B cell (primary cell): ENCODE results near the gene APOL5. TPM values are rescaled to one million over a fixed set of nuclear protein-coding genes. Genes with fewer than 3 reads are reported as not detected.

Experiments
- ATAC-seq: fragments of 200-7000 bp; cut with Tn5 transposase; one replicate; pipeline ENCODE4 v1.10.0; 2021; ENCODE audit warnings: low read depth, mild to moderate bottlenecking, moderate number of reproducible peaks, moderate library complexity
- CTCF ChIA-PET: fragments of 350-600 bp; sonication (Branson Sonifier 250); formaldehyde crosslinking; loops from one replicate; lab custom pipeline; 2021; ENCODE audit warnings: antibody characterized with exemption, inconsistent platforms; lab: Charles Lee
- POLR2A ChIA-PET: fragments of 350-600 bp; sonication (Branson Sonifier 250); formaldehyde crosslinking; loops from one replicate; lab custom pipeline; 2021; ENCODE audit warnings: antibody characterized with exemption; lab: Charles Lee
- DNase-seq: peaks from one replicate; pipeline ENCODE4 v3.0.0; 2013
- H2AFZ ChIP-seq: 2 replicates; pipeline ENCODE4 v1.6.1; 2012; ENCODE audit warnings: mild to moderate bottlenecking, low read depth, low read length; ENCODE audit not compliant: insufficient read depth, poor library complexity, severe bottlenecking
- H3K27ac ChIP-seq, 2 donors: 1 replicate in 1 of 2; 2 replicates in 1 of 2; pipeline ENCODE4 v1.5.1; 2012 to 2013; ENCODE audit warnings: low read length in 2 of 2, mild to moderate bottlenecking in 2 of 2, moderate library complexity in 1 of 2
- H3K27me3 ChIP-seq, 4 experiments: fragments of 200-600 bp in 1 of 4; sonication (generic) in 1 of 4; replicated peaks in 1 of 4; 1 replicate in 2 of 4; 2 replicates in 2 of 4; pipeline versions ENCODE4 v1.6.1 to v1.7.0; 2013 to 2016; ENCODE audit warnings: low read length in 3 of 4, mild to moderate bottlenecking in 2 of 4, mixed read lengths in 1 of 4, moderate library complexity in 1 of 4; ENCODE audit not compliant: insufficient read depth in 4 of 4, control insufficient read depth in 3 of 4; ENCODE audit errors: control extremely low read depth in 1 of 4
- H3K36me3 ChIP-seq, 2 experiments: replicated peaks in 1 of 2; 1 replicate in 1 of 2; 2 replicates in 1 of 2; pipeline versions ENCODE4 v1.6.1 to v1.7.1; 2013; ENCODE audit warnings: low read length in 1 of 2; ENCODE audit not compliant: insufficient read depth in 2 of 2, control insufficient read depth in 1 of 2; ENCODE audit errors: control extremely low read depth in 1 of 2, extremely low read depth in 1 of 2
- H3K4me1 ChIP-seq, 2 donors: fragments of 200-600 bp in 1 of 2; sonication (generic) in 1 of 2; 1 replicate in 1 of 2; 2 replicates in 1 of 2; pipeline versions ENCODE4 v1.5.1 to v1.6.1; 2013 to 2017; ENCODE audit warnings: low read length in 2 of 2; ENCODE audit not compliant: control insufficient read depth in 2 of 2, insufficient read depth in 2 of 2
- H3K4me2 ChIP-seq: replicated peaks from 2 replicates; pipeline ENCODE3; 2012; ENCODE audit warnings: mild to moderate bottlenecking, low read depth, low read length; ENCODE audit not compliant: poor library complexity, severe bottlenecking
- H3K4me3 ChIP-seq, 5 experiments: fragments of 200-600 bp in 1 of 5; sonication (generic) in 1 of 5; 1 replicate in 3 of 5; 2 replicates in 2 of 5; pipeline versions ENCODE4 v1.5.1 to v1.7.0; 2011 to 2016; ENCODE audit warnings: low read length in 4 of 5, mild to moderate bottlenecking in 4 of 5, low read depth in 2 of 5, control low read depth in 1 of 5, moderate library complexity in 1 of 5; ENCODE audit not compliant: insufficient read depth in 1 of 5; ENCODE audit errors: control extremely low read depth in 1 of 5, extremely low read depth in 1 of 5
- H3K79me2 ChIP-seq: fragments of 200-600 bp; sonication (generic); one replicate; pipeline ENCODE4 v1.6.0; 2016; ENCODE audit warnings: low read length; ENCODE audit not compliant: control insufficient read depth, insufficient read depth
- H3K9ac ChIP-seq: fragments of 200-600 bp; sonication (generic); 2 replicates; pipeline ENCODE4 v1.6.1; 2017; ENCODE audit warnings: mild to moderate bottlenecking, low read length, moderate library complexity
- H3K9me3 ChIP-seq, 3 donors: one replicate each; pipeline versions ENCODE4 v1.6.1 to v1.7.1; 2013; ENCODE audit warnings: low read length in 2 of 3; ENCODE audit not compliant: control insufficient read depth in 2 of 3, insufficient read depth in 1 of 3; ENCODE audit errors: control extremely low read depth in 1 of 3
- H4K20me1 ChIP-seq: 2 replicates; pipeline ENCODE4 v1.6.0; 2012; ENCODE audit warnings: mild to moderate bottlenecking, low read length; ENCODE audit not compliant: insufficient read depth, control insufficient read depth, poor library complexity, severe bottlenecking
- H3K27ac Mint-ChIP-seq: one replicate; pipeline ENCODE4 v1.8.0; 2021; ENCODE audit warnings: mixed read lengths
- H3K27me3 Mint-ChIP-seq: one replicate; pipeline ENCODE4 v1.8.0; 2021; ENCODE audit warnings: mixed read lengths
- H3K4me1 Mint-ChIP-seq: one replicate; pipeline ENCODE4 v1.8.0; 2021; ENCODE audit warnings: mixed read lengths
- H3K4me3 Mint-ChIP-seq: one replicate; pipeline ENCODE4 v1.8.0; 2021; ENCODE audit warnings: mixed read lengths
- H3K9me3 Mint-ChIP-seq: one replicate; pipeline ENCODE4 v1.8.0; 2022; ENCODE audit warnings: mixed read lengths; ENCODE audit not compliant: insufficient read depth
- CTCF ChIP-seq: fragments of 200-600 bp; IDR thresholded peaks from one replicate; pipeline ENCODE4 v1.8.0; 2022; ENCODE audit warnings: antibody characterized with exemption, mild to moderate bottlenecking
- EZH2 ChIP-seq: IDR thresholded peaks from 2 replicates; pipeline ENCODE4 v1.6.1; 2012; ENCODE audit warnings: borderline replicate concordance, low read depth, mild to moderate bottlenecking, moderate library complexity, low read length; ENCODE audit not compliant: insufficient read depth, poor library complexity, severe bottlenecking
- WGBS: methylation state at CpG from one replicate; pipeline ENCODE4 v1.1.5; 2013; ENCODE audit warnings: missing lambda C conversion rate; ENCODE audit not compliant: insufficient coverage; 5-methylcytosine and 5-hydroxymethylcytosine counted together
- intact Hi-C: fragments of 100-400 bp; cut with micrococcal nuclease; formaldehyde crosslinking; loops from one replicate; pipeline ENCODE4 v1.10.0; 2022
- polyA plus RNA-seq: library from polyadenylated mRNA; depleted of rRNA; stranded (reverse); fragments of >200 nt; gene quantifications from 2 replicates; pipeline ENCODE4 v1.2.3, GENCODE V29; 2012
- total RNA-seq, 2 donors: library from RNA; stranded (reverse); fragments of 120-200 nt in 1 of 2; gene quantifications; 1 replicate in 1 of 2; 2 replicates in 1 of 2; pipeline versions ENCODE4 v1.2.3 to v1.2.4, GENCODE V29; 2013 to 2022

Gene APOL5
- total and polyA plus RNA-seq, 2 donors (not counting 1 experiment from before 2014, with no cell fraction given), result not detected

DNA sequence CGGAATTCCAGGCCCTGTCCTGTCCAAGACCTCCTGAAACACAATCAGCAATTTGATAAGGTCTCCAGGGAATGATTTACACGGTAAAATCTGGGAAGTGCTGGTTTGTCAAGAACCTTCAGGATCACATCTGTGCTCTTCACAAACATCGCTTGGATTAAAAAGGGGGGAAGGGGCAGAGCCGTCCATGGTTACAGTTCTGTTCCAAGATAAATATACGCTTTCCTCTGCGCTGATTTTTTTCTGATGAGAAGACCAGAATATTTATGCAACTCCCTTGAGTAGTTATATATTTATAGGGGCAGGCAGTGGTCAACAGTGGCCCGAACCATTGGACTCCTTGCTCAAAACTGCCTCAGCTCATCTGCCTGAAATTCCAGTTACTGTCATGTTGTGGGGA is 9.2 kb upstream of the APOL5 start:
- no peaks in the 10 kb centered on the region for H3K9me3 Mint-ChIP-seq
- H2AFZ ChIP-seq, result no peak overlapping the region
- no peak overlapping the region for H3K9ac ChIP-seq
- CTCF ChIA-PET, result no interaction called here
- no peak for DNase-seq
- H3K9me3 ChIP-seq, result peaks cover 0 to 6% (median 4%) of the 10 kb centered on the region in 3 donors
- no peaks in the 10 kb centered on the region for H4K20me1 ChIP-seq
- H3K27me3 Mint-ChIP-seq, result peaks cover 18% of the 10 kb centered on the region
- no peak overlapping the region for H3K27ac Mint-ChIP-seq
- ATAC-seq, result no peak
- H3K4me1 ChIP-seq, result no peaks in the 10 kb centered on the region
- peaks cover 0 to 10% (median 4%) of the 10 kb centered on the region in 4 experiments for H3K27me3 ChIP-seq
- 97% methylated on average over 3 of the region's 7 CpGs for WGBS
- intact Hi-C loops, result no loop called here
- no peak overlapping the region for H3K4me3 Mint-ChIP-seq
- POLR2A ChIA-PET, result no interaction called here
- H3K36me3 ChIP-seq, result no peaks in the 10 kb centered on the region
- no peak overlapping the region for H3K4me2 ChIP-seq
- no peak overlapping the region for H3K27ac ChIP-seq
- no peaks in the 10 kb centered on the region for H3K79me2 ChIP-seq
- H3K4me1 Mint-ChIP-seq, result no peaks in the 10 kb centered on the region
- TF ChIP-seq CTCF (no peak), EZH2 (no peak)
- no peak overlapping the region for H3K4me3 ChIP-seq

- H3K4me2 ChIP-seq, result no peak overlapping the region
- Mint-ChIP-seq H3K4me1 (no peaks in the 10 kb centered on the region), H3K27ac (no peak overlapping the region), H3K4me3 (no peak overlapping the region), H3K9me3 (no peaks in the 10 kb centered on the region), H3K27me3 (peaks cover 22% of the 10 kb centered on the region)
- no peak for DNase-seq
- CTCF ChIA-PET, result no interaction called here
- no peak overlapping the region for H3K27ac ChIP-seq
- H3K4me1 ChIP-seq, result no peaks in the 10 kb centered on the region
- peaks cover 0 to 6% (median 6%) of the 10 kb centered on the region in 3 donors for H3K9me3 ChIP-seq
- no peaks in the 10 kb centered on the region for H3K36me3 ChIP-seq
- H3K4me3 ChIP-seq, result no peak overlapping the region
- 97% methylated on average over 4 of the region's 7 CpGs for WGBS
- TF ChIP-seq EZH2 (no peak), CTCF (no peak)
- H2AFZ ChIP-seq, result no peak overlapping the region
- no peak overlapping the region for H3K9ac ChIP-seq
- no peaks in the 10 kb centered on the region for H4K20me1 ChIP-seq
- no peak for ATAC-seq
- H3K79me2 ChIP-seq, result no peaks in the 10 kb centered on the region
- H3K27me3 ChIP-seq, result peaks cover 0 to 10% (median 4%) of the 10 kb centered on the region in 4 experiments
- intact Hi-C loops, result no loop called here
- POLR2A ChIA-PET, result no interaction called here
Observed at GRCh38 chr22:35708917-35709316, 8.8 kb upstream of the APOL5 start.
